Heart right ventricle (tissue), 16 donors: Measurements from ENCODE around the gene AATF. TPM values are rescaled to one million over a fixed set of nuclear protein-coding genes. Genes with fewer than 3 reads are reported as not detected.

ENCODE experiments used
- ATAC-seq, 8 donors: fragments of 200-7000 bp; cut with Tn5 transposase; one replicate each; pipeline ENCODE4 v1.9.1; 2020; ENCODE audit warnings: mild to moderate bottlenecking in 8 of 8, moderate library complexity in 8 of 8, moderate number of reproducible peaks in 1 of 8
- DNase-seq, 2 donors: peaks; one replicate each; pipeline ENCODE4 v3.0.0-alpha.2; 2020
- H3K27ac ChIP-seq, 10 donors: fragments of 200-600 bp; sonication (generic) in 2 of 10; one replicate each; pipeline versions ENCODE4 v1.5.0 to v1.8.0; 2020 to 2022; ENCODE audit warnings: mild to moderate bottlenecking in 3 of 10
- H3K27me3 ChIP-seq, 7 donors: fragments of 200-600 bp; one replicate each; pipeline ENCODE4 v1.8.0; 2021 to 2022; ENCODE audit warnings: mild to moderate bottlenecking in 2 of 7
- H3K36me3 ChIP-seq, 9 donors: fragments of 200-600 bp; sonication (generic) in 1 of 9; one replicate each; pipeline versions ENCODE4 v1.5.0 to v1.8.0; 2020 to 2022; ENCODE audit warnings: mild to moderate bottlenecking in 2 of 9
- H3K4me1 ChIP-seq, 9 donors: fragments of 200-600 bp; sonication (generic) in 1 of 9; one replicate each; pipeline versions ENCODE4 v1.5.0 to v1.8.0; 2020 to 2022; ENCODE audit warnings: mild to moderate bottlenecking in 4 of 9
- H3K4me3 ChIP-seq, 10 donors: fragments of 200-600 bp; sonication (generic) in 2 of 10; one replicate each; pipeline versions ENCODE4 v1.5.0 to v1.8.0; 2020 to 2022; ENCODE audit warnings: mild to moderate bottlenecking in 7 of 10, moderate library complexity in 2 of 10
- H3K9me3 ChIP-seq, 11 donors: fragments of 200-600 bp in 10 of 11; sonication (generic) in 2 of 11; one replicate each; pipeline versions ENCODE4 v1.5.0 to v1.8.0; 2013 to 2022; ENCODE audit warnings: mild to moderate bottlenecking in 2 of 11, control low read depth in 1 of 11, moderate library complexity in 1 of 11
- WGBS, 2 donors: extraction: QIAGEN DNeasy Blood & Tissue Kit; methylation state at CpG; one replicate each; pipeline ENCODE4 v1.1.7; 2013; ENCODE audit warnings: inconsistent platforms in 1 of 2; 5-methylcytosine and 5-hydroxymethylcytosine counted together
- intact Hi-C, 10 donors: fragments of 100-400 bp; cut with DNase I; formaldehyde crosslinking; loops; one replicate each; pipeline versions ENCODE4 v1.11.1 to v1.14.2; 2022
- polyA plus RNA-seq, 2 donors: library from polyadenylated mRNA; stranded (reverse); fragments of 200-250 nt; gene quantifications; one replicate each; pipeline ENCODE4 v1.2.3, GENCODE V29; 2013
- total RNA-seq, 10 donors: library from RNA; stranded (reverse); fragmentation: NEBNext Ultra II Directional in 3 of 10; extraction: Animal tissue kit (Norgen Biotek cat#: 25700) in 3 of 10; gene quantifications; one replicate each; pipeline versions ENCODE4 v1.2.1 to v1.2.4, GENCODE V29; 2021 to 2023
- TF ChIP-seq, protein P1 (sequence below), 9 donors: fragments of 200-600 bp; sonication (generic) in 2 of 9; IDR thresholded peaks; one replicate each; pipeline versions ENCODE4 v1.5.0 to v1.8.0; 2021 to 2022; ENCODE audit warnings: antibody characterized with exemption in 9 of 9, mild to moderate bottlenecking in 5 of 9, moderate library complexity in 1 of 9
- donor health status: Arrhythmogenic right ventricular cardiomyopathy.
- donor health status: ischemic (EF 13 %, LVEDD 7.1; RV severe dilation, severe dysfunction).
- donor health status: healthy with polysubstance abuse.
- donor health status: DM: no; HTN: yes; CAD: no.
- donor health status: DM: no; HTN: no; CAD: no.
- donor health status: ischemic (EF 25% LVEDD 6.9; RV normal size, moderate dysfunction).
- donor health status: ischemic (EF 25% LVEDD 5.7; RV mildly dilated, moderate dysfunction).
- donor health status: healthy.
- donor health status: DM: yes; HTN: yes; CAD: no.
- donor health status: Ischemic cardiomyopathy.
- donor health status: ischemic (EF 35%, LVEDD 5.7; RV mildly dilated, moderate dysfunction).
- donor health status: nonischemic (EF 11% LVEDD 7.7; RV severe dilation, severe dysfunction).
- donor health status: DM: yes; HTN: yes; CAD: no.
- donor health status: PGD.
- donor health status: ischemic (EF 29% LVEDD 5.4; RV normal size, mild dysfunction).
- donor health status: nonischemic (EF 23%, LVEDD 6.1; RV moderate dilation, normal function).

Gene AATF
- total and polyA plus RNA-seq, 12 donors = 19.9 to 35.5 (median 26.0) TPM

DNA sequence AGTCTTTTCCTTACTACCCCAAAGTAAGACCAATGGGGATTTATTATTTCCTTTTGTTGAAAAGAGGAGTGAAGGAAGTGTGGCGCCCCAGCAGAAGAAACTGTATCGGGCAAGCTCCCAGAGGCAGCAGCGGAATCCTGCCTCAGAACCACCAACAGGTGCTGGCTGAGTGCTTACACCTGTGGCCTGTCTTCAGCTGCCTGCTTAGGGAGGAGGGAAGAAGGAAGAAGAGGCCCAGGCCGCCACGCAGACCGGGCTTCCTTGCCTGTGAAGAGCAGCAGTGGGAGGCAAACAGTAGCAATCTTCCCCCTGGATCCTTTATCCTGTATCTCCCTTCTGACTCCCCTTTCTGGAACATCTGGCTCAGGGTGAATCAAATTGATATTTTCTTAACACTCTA is 134.7 kb downstream of the AATF start:
- Histone ChIP-seq H3K27me3 (no peaks in the 10 kb centered on the region), H3K4me3 (no peak overlapping the region), H3K9me3 (peaks cover 0 to 16% (median 8%) of the 10 kb centered on the region in 11 donors), H3K36me3 (peaks cover 0 to 39% (median 0%) of the 10 kb centered on the region in 9 donors), H3K27ac (no peak overlapping the region), H3K4me1 (no peaks in the 10 kb centered on the region)
- intact Hi-C loops = no loop called here
- TF ChIP-seq, protein P1, sequence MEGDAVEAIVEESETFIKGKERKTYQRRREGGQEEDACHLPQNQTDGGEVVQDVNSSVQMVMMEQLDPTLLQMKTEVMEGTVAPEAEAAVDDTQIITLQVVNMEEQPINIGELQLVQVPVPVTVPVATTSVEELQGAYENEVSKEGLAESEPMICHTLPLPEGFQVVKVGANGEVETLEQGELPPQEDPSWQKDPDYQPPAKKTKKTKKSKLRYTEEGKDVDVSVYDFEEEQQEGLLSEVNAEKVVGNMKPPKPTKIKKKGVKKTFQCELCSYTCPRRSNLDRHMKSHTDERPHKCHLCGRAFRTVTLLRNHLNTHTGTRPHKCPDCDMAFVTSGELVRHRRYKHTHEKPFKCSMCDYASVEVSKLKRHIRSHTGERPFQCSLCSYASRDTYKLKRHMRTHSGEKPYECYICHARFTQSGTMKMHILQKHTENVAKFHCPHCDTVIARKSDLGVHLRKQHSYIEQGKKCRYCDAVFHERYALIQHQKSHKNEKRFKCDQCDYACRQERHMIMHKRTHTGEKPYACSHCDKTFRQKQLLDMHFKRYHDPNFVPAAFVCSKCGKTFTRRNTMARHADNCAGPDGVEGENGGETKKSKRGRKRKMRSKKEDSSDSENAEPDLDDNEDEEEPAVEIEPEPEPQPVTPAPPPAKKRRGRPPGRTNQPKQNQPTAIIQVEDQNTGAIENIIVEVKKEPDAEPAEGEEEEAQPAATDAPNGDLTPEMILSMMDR (IDR thresholded peaks at IDR 0.05) = no peak
- no peak for ATAC-seq
- DNase-seq = no peak
- 76 to 81% methylated on average over 6 of the region's 6 CpGs for WGBS, 2 donors

DNA sequence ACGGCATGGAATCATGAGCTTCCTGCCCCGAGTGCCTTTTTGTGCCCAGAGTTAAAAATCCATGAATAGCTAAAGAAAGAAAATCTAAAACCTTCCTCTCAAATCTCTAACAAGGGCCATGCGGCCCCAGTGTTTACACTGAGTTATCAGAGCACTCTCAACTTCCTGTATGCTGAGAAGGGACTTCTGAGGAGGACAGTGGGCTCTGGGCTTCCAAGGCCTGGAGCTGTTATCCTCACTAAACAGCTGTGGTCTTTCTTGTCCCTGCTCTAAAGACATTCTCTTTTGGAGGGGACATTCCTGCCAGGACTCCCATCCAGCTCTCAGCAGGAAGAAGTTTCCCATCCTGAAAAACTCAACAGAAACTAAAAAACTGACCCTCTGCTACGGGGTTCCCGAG is 135.6 kb downstream of the AATF start:
- no peak overlapping the region for H3K4me3 ChIP-seq
- H3K9me3 ChIP-seq = peaks cover 0 to 9% (median 2%) of the 10 kb centered on the region in 11 donors
- H3K27me3 ChIP-seq = no peaks in the 10 kb centered on the region
- H3K36me3 ChIP-seq = peaks cover 0 to 48% (median 0%) of the 10 kb centered on the region in 9 donors
- TF ChIP-seq, protein P1 (IDR thresholded peaks at IDR 0.05) = no peak
- intact Hi-C loops = no loop called here
- ATAC-seq (no peak), DNase-seq (no peak)
- H3K4me1 ChIP-seq = peaks cover 0 to 8% (median 0%) of the 10 kb centered on the region in 9 donors
- no peak overlapping the region for H3K27ac ChIP-seq
- WGBS, 2 donors = 68 to 73% methylated on average over 5 of the region's 5 CpGs

DNA sequence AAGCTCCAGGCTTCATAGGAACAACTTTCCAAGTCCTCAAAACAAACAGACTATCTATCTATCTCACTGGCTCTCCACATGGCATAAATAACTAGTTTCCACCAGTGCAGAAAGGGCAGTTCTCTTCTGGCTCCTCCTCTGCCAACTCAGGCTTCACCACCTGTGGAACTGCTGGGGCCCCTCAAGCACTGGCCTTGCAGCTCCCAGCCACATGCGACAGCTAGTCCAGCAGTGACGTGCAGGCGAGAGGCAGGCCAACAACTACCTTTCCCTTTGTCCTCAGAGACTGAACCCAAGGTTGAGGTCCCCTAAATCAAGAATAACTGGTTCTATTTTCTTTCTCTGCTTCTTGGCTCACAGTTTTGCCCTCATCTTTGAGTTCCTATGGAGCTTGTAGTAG is 137.6 kb downstream of the AATF start:
- ATAC-seq = no peak
- peaks cover 0 to 65% (median 0%) of the 10 kb centered on the region in 9 donors for H3K36me3 ChIP-seq
- intact Hi-C loops = no loop called here
- TF ChIP-seq, protein P1 (IDR thresholded peaks at IDR 0.05) = no peak
- peaks cover 0 to 21% (median 0%) of the 10 kb centered on the region in 9 donors for H3K4me1 ChIP-seq
- H3K4me3 ChIP-seq = no peak overlapping the region
- DNase-seq = no peak
- no peak overlapping the region for H3K27ac ChIP-seq
- 98 to 99% methylated on average over 3 of the region's 3 CpGs for WGBS, 2 donors
- no peaks in the 10 kb centered on the region for H3K9me3 ChIP-seq
- no peaks in the 10 kb centered on the region for H3K27me3 ChIP-seq

DNA sequence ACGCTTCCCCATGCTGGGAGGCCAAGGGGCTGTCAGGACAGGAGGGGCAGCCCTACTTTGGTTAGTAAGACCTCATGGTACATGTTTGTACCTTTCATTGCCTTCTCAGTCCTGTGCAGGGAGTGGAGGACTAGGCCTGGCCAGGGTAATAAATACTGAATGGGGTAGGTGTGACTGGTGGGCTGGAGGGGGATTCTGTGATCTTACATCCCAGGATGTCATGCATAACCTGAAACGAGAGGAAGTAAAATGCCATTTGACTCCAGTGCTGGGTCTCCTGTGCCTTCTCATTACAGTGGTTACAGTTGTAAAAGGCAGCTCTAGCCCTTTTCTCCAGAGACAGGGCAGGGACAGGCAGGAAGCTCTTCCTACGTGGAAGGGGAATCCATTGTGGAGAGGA is 138.2 kb downstream of the AATF start:
- DNase-seq (no peak), ATAC-seq (no peak)
- Histone ChIP-seq H3K4me3 (no peak overlapping the region), H3K9me3 (no peaks in the 10 kb centered on the region), H3K36me3 (peaks cover 0 to 65% (median 0%) of the 10 kb centered on the region in 9 donors), H3K4me1 (peaks cover 0 to 21% (median 0%) of the 10 kb centered on the region in 9 donors), H3K27me3 (no peaks in the 10 kb centered on the region), H3K27ac (no peak overlapping the region)
- WGBS, 2 donors = 84 to 91% methylated on average over 3 of the region's 3 CpGs
- TF ChIP-seq, protein P1 (IDR thresholded peaks at IDR 0.05) = no peak
- intact Hi-C loops = no loop called here
